ENCODE measurements around the gene KRTAP2-1. TPM values are rescaled to one million over a fixed set of nuclear protein-coding genes. Genes with fewer than 3 reads are reported as not detected.

KRTAP2-1 gene
- total and polyA plus RNA-seq, 12 donors = not detected

DNA sequence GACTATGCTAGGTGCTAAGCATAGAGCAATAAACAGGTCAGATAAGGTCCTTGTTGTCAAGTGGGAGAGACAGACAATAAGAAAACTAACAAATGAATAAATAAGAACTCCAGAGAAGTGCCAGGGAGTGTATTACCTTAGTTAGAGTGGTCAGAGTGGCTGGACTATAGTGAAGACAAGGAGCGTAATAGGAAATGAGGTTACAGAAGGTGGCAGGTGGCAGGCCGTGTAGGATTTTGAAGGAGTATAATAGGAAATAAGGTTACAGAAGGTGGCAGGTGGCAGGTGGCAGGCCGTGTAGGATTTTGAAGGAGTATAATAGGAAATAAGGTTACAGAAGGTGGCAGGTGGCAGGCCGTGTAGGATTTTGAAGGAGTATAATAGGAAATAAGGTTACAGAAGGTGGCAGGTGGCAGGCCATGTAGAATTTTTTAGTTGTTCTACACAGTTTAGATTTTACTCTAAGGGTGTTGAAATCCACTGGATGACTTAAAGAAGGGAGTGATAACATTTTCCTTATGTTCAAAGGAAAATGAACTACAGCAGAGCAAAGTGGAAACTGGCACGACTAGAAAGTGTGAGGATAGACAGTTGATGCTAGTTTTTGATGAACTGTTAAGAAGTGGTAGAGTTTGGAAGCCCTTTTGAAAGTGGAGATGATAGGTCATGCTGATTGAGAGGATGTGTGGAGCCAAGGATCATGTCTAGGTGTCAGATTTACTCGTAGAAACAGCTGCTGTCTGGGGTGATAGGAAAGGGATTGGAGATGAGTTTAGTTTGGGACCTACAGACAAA lies 34.6 kb downstream of the KRTAP2-1 start:
- no peak for TF ChIP-seq POLR2A (IDR thresholded peaks at IDR 0.05)
- TF ChIP-seq, protein P1, sequence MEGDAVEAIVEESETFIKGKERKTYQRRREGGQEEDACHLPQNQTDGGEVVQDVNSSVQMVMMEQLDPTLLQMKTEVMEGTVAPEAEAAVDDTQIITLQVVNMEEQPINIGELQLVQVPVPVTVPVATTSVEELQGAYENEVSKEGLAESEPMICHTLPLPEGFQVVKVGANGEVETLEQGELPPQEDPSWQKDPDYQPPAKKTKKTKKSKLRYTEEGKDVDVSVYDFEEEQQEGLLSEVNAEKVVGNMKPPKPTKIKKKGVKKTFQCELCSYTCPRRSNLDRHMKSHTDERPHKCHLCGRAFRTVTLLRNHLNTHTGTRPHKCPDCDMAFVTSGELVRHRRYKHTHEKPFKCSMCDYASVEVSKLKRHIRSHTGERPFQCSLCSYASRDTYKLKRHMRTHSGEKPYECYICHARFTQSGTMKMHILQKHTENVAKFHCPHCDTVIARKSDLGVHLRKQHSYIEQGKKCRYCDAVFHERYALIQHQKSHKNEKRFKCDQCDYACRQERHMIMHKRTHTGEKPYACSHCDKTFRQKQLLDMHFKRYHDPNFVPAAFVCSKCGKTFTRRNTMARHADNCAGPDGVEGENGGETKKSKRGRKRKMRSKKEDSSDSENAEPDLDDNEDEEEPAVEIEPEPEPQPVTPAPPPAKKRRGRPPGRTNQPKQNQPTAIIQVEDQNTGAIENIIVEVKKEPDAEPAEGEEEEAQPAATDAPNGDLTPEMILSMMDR (IDR thresholded peaks at IDR 0.05) = no peak
- WGBS, 4 donors = 67 to 84% (median 73%) methylated on average over 6 of the region's 6 CpGs

DNA sequence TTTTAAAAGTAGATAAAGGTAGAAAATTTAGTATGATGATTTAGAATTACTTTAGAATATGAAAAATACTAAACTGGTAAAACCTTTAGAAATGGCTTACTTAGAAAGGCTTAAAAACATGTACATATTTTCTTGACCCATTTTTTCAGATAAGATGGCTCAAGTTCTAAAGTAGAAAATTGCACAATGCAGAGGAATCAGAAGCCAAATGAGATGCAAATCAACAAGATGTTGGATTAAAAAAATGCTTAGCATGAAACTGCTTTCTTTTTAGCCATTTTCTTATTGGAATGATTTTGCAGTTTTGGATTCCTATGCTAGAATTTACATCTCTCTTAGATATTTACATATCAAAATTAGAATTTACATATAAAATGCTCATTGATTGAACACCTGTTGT lies 36.7 kb downstream of the KRTAP2-1 start:
- Histone ChIP-seq H3K4me3 (no peak overlapping the region), H3K4me1 (replicated peaks in 1 of 2) (no peaks in the 10 kb centered on the region), H3K27me3 (no peaks in the 10 kb centered on the region), H3K9me3 (replicated peaks in 1 of 3) (no peaks in the 10 kb centered on the region), H3K27ac (no peak overlapping the region), H3K36me3 (replicated peaks in 1 of 2) (no peaks in the 10 kb centered on the region)
- TF ChIP-seq, protein P1 (IDR thresholded peaks at IDR 0.05) = no peak
- TF ChIP-seq POLR2A (IDR thresholded peaks at IDR 0.05) = no peak
- no peak for DNase-seq
- intact Hi-C loops (cut with DNase I) = no loop called here

More for the DNA sequence above, 34.6 kb downstream of the KRTAP2-1 start:
- H3K4me3 ChIP-seq = no peak overlapping the region
- no peaks in the 10 kb centered on the region for H3K36me3 ChIP-seq (replicated peaks in 1 of 2)
- no peaks in the 10 kb centered on the region for H3K4me1 ChIP-seq (replicated peaks in 1 of 2)
- H3K27me3 ChIP-seq = no peaks in the 10 kb centered on the region
- no peaks in the 10 kb centered on the region for H3K9me3 ChIP-seq (replicated peaks in 1 of 3)
- DNase-seq = no peak
- H3K27ac ChIP-seq = no peak overlapping the region
- intact Hi-C loops (cut with DNase I) = no loop called here

DNA sequence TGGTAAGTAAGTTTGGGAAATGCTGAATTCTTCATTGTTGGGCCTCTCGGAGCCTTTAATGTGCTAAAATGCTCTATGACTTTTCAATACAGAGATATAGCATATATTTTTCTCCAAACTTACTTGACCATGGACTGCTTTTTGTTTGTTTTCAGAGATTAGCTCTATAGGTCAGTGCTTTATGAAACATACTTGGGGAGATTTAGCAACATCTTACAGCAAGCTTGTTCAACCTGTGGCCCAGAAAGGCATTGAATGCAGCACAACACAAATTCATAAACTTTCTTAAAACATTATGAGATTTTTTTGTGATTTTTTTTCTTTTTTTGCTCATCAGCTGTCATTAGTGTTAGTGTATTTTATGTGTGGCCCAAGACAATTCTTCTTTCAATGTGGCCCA lies 37.2 kb downstream of the KRTAP2-1 start:
- no peak for DNase-seq
- Histone ChIP-seq H3K36me3 (replicated peaks in 1 of 2) (no peaks in the 10 kb centered on the region), H3K9me3 (replicated peaks in 1 of 3) (no peaks in the 10 kb centered on the region), H3K4me3 (no peak overlapping the region), H3K27me3 (no peaks in the 10 kb centered on the region), H3K4me1 (replicated peaks in 1 of 2) (no peaks in the 10 kb centered on the region), H3K27ac (no peak overlapping the region)
- TF ChIP-seq, protein P1 (IDR thresholded peaks at IDR 0.05) = no peak
- no peak for TF ChIP-seq POLR2A (IDR thresholded peaks at IDR 0.05)
- 72 to 90% (median 79%) methylated on average over 1 of the region's 1 CpG for WGBS, 4 donors
- intact Hi-C loops (cut with DNase I) = no loop called here

DNA sequence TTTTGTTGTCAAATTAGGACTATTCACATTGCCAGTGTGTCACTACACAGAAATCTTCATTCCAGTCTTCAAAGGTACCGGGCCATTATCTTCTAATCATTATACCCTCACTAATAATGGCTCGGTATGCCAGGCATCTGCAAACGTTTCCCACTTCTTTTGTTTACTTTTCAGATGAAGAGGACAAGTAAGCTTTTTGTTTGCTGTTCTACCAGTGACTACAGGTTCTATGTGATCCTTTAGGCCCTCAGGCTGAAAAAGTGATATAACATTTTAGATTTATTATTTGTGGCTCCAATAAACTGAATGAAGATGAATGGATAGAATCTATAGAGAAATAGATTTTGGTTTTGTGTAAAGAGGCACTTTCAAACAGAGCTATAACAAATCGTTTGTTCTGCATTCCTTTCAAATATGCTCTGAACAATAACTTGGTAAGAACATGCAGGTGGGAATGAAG lies 37.8 kb downstream of the KRTAP2-1 start:
- H3K27ac ChIP-seq = no peak overlapping the region
- intact Hi-C loops (cut with DNase I) = no loop called here
- TF ChIP-seq, protein P1 (IDR thresholded peaks at IDR 0.05) = no peak
- TF ChIP-seq POLR2A (IDR thresholded peaks at IDR 0.05) = no peak
- DNase-seq = no peak
- no peak overlapping the region for H3K4me3 ChIP-seq
- no peaks in the 10 kb centered on the region for H3K4me1 ChIP-seq (replicated peaks in 1 of 2)
- no peaks in the 10 kb centered on the region for H3K27me3 ChIP-seq
- 70 to 74% (median 73%) methylated on average over 4 of the region's 4 CpGs for WGBS, 4 donors
- H3K9me3 ChIP-seq (replicated peaks in 1 of 3) = no peaks in the 10 kb centered on the region
- no peaks in the 10 kb centered on the region for H3K36me3 ChIP-seq (replicated peaks in 1 of 2)
